Measurements from ENCODE around the gene PRRT1B. TPM values are rescaled to one million over a fixed set of nuclear protein-coding genes. Genes with fewer than 3 reads are reported as not detected.

Gene PRRT1B
- total and polyA plus RNA-seq, 2 experiments from 2014 or later = not detected

DNA sequence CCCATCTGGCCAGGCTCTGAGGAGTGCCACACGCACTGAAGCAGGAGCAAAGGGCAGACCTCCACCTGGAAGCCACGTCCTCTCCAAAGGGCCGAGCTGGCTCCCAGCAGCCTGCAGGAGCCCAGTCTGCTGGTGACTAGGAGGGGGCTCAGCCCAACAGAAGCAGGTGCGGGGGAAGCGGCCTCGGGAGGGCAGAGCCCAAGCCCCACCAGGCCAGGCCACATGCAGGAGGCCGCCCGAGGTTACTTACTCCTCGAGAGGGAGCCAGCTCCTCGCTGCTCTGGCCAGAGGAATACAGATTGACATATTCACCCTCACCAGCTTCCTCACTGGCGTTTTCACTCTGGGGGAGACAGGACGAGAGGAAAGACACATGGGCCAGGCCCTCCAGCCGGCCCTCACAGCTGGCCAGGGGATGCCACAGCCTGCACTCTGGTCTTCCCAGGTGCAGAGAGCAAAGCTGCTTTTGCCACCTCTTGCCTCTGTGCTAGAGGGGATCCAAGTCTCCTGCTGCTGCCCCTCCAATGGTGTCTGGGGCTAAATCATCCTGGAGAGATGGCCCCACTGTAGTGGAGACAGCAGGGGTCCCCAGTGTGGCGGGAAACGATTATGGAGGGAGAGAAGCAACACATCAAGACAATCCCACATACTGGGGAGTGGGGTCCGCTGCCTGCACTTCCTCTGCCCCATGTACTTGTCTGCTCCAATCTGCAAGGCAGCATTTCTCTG lies 58.6 kb downstream of the PRRT1B start:
- TF ChIP-seq EZH2phosphoT487 (IDR thresholded peaks at IDR 0.05; ENCODE audit: insufficient read depth, low read depth) = no peak
- no peak for TF ChIP-seq EZH2 (IDR thresholded peaks at IDR 0.05; ENCODE audit: insufficient read depth, poor library complexity, severe bottlenecking)
- H2AFZ ChIP-seq = no peak overlapping the region
- H3K79me2 ChIP-seq (ENCODE audit: insufficient read depth) = no peaks in the 10 kb centered on the region
- no peak for DNase-seq
- no peak overlapping the region for H3K9ac ChIP-seq
- H3K27ac ChIP-seq = no peak overlapping the region
- no peaks in the 10 kb centered on the region for H3K9me3 ChIP-seq (ENCODE audit: low read depth)
- no peak overlapping the region for H3K4me2 ChIP-seq (ENCODE audit: unreplicated experiment)
- 91 to 94% methylated on average over 11 to 16 of the region's 16 CpGs for WGBS, 2 experiments (ENCODE audit: low coverage in 1 of 2, low lambda C conversion rate in 2 of 2, missing lambda C conversion rate in 2 of 2)
- no peaks in the 10 kb centered on the region for H3K9me2 ChIP-seq (ENCODE audit: insufficient read depth)
- peaks cover 10% of the 10 kb centered on the region for H3K4me1 ChIP-seq (ENCODE audit: insufficient read depth)
- H3K4me3 ChIP-seq = no peak overlapping the region
- no peaks in the 10 kb centered on the region for H3K27me3 ChIP-seq (replicated peaks; ENCODE audit: insufficient read depth)
- in situ Hi-C loops (cut with MboI) = loop anchor here (25.0 kb wide), 1 partner anchor 658 kb away; no protein-coding TSS in a partner anchor
- no peaks in the 10 kb centered on the region for H3K36me3 ChIP-seq (ENCODE audit: low read depth)
- H4K20me1 ChIP-seq (ENCODE audit: insufficient read depth) = no peaks in the 10 kb centered on the region
- H3F3A ChIP-seq (ENCODE audit: insufficient read depth) = peaks cover 11% of the 10 kb centered on the region

DNA sequence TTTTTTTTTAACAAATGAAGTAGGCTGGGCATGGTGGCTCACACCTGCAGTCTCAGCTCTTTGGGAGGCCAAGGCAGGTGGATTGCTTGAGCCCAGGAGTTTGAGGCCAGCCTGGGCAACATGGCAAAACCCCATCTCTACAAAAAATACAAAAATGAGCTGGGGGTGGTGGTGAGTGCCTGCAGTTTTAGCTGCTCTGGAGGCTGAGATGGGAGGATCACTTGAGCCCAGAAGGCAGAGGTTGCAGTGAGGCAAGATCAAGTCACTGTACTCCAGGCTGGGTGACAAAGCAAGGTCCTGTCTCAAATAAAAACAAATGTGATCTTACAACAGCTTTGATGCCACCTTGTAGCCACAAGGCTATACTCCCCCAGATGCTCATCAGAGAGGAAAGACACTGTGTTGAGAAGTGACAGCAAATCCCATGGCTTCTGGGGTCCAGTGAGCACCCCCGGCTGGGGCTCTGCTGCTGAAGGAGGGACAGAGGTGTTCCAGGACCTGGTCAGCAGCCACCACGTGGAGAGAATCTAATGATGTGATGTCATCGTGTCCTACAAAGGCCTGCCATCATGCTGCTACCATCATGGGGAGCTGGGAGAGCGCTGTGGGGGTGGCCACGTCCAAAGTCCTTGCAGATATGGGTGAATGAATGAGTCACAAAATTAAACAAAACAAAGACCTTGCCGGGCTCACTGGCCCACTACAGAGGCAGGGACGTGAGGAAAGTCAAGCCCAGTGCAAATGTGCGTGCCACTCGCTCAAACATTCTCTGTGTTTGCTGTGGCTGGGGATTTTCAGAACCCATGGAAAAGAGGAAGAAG lies 60.7 kb downstream of the PRRT1B start:
- Histone ChIP-seq H2AFZ (no peak overlapping the region), H3K4me3 (no peak overlapping the region), H3F3A (ENCODE audit: insufficient read depth) (peaks cover 31% of the 10 kb centered on the region), H4K20me1 (ENCODE audit: insufficient read depth) (no peaks in the 10 kb centered on the region), H3K27ac (no peak overlapping the region), H3K9me3 (ENCODE audit: low read depth) (no peaks in the 10 kb centered on the region), H3K9me2 (ENCODE audit: insufficient read depth) (no peaks in the 10 kb centered on the region), H3K9ac (no peak overlapping the region), H3K4me2 (ENCODE audit: unreplicated experiment) (no peak overlapping the region), H3K79me2 (ENCODE audit: insufficient read depth) (no peaks in the 10 kb centered on the region), H3K27me3 (replicated peaks; ENCODE audit: insufficient read depth) (no peaks in the 10 kb centered on the region), H3K36me3 (ENCODE audit: low read depth) (no peaks in the 10 kb centered on the region), H3K4me1 (ENCODE audit: insufficient read depth) (peaks cover 30% of the 10 kb centered on the region)
- no peak for DNase-seq
- whole genome bisulfite sequencing, 2 experiments (ENCODE audit: low coverage in 1 of 2, low lambda C conversion rate in 2 of 2, missing lambda C conversion rate in 2 of 2) = 94 to 95% methylated on average over 9 of the region's 9 CpGs
- in situ Hi-C loops (cut with MboI) = loop anchor here (25.0 kb wide), 1 partner anchor 656 kb away; no protein-coding TSS in a partner anchor
- TF ChIP-seq EZH2phosphoT487 (IDR thresholded peaks at IDR 0.05; ENCODE audit: insufficient read depth, low read depth) = no peak

DNA sequence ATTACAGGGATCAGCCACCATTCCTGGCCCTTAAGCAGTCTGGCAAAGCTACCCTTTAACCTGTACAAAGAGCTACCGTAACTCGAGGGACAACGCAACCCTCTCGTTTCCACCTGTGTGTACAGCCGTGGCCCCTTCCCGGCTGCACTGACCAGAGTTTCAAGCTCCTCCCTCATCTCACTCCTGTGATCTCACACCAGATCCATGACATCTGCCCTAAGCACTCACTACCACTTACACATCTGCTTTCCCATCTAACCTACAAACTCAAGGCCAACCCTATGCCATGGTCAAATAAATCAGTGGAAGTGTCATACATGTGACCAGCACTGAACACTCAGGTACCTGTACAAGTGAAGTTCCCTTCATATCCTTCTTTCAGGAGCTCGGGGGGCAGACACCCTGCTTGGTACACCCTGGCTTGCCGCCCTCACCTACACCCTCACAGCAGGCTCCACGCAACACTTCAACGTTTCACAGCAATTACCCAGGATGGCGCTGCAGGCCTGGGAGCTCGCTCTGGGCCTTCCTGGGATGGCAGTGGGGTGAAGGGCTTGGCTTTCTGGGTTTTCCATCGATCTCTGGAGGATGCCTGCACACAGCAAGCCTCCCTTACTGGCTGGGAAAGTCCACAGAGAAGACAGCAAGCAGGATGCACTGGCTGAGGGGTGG lies 61.7 kb downstream of the PRRT1B start:
- peaks cover 41% of the 10 kb centered on the region for H3F3A ChIP-seq (ENCODE audit: insufficient read depth)
- no peak for TF ChIP-seq EZH2phosphoT487 (IDR thresholded peaks at IDR 0.05; ENCODE audit: insufficient read depth, low read depth)
- no peak for TF ChIP-seq EZH2 (IDR thresholded peaks at IDR 0.05; ENCODE audit: insufficient read depth, poor library complexity, severe bottlenecking)
- H3K4me1 ChIP-seq (ENCODE audit: insufficient read depth) = peaks cover 30% of the 10 kb centered on the region
- H3K9me2 ChIP-seq (ENCODE audit: insufficient read depth) = no peaks in the 10 kb centered on the region
- no peak overlapping the region for H3K4me3 ChIP-seq
- no peak overlapping the region for H3K27ac ChIP-seq
- H3K9me3 ChIP-seq (ENCODE audit: low read depth) = no peaks in the 10 kb centered on the region
- no peak for DNase-seq
- in situ Hi-C loops (cut with MboI) = loop anchor here (25.0 kb wide), 1 partner anchor 655 kb away; no protein-coding TSS in a partner anchor
- H3K27me3 ChIP-seq (replicated peaks; ENCODE audit: insufficient read depth) = no peaks in the 10 kb centered on the region
- no peaks in the 10 kb centered on the region for H4K20me1 ChIP-seq (ENCODE audit: insufficient read depth)
- H3K36me3 ChIP-seq (ENCODE audit: low read depth) = no peaks in the 10 kb centered on the region
- no peak overlapping the region for H3K9ac ChIP-seq
- 87 to 92% methylated on average over 13 of the region's 13 CpGs for WGBS, 2 experiments (ENCODE audit: low coverage in 1 of 2, low lambda C conversion rate in 2 of 2, missing lambda C conversion rate in 2 of 2)
- no peaks in the 10 kb centered on the region for H3K79me2 ChIP-seq (ENCODE audit: insufficient read depth)
- H3K4me2 ChIP-seq (ENCODE audit: unreplicated experiment) = no peak overlapping the region
- H2AFZ ChIP-seq = no peak overlapping the region

DNA sequence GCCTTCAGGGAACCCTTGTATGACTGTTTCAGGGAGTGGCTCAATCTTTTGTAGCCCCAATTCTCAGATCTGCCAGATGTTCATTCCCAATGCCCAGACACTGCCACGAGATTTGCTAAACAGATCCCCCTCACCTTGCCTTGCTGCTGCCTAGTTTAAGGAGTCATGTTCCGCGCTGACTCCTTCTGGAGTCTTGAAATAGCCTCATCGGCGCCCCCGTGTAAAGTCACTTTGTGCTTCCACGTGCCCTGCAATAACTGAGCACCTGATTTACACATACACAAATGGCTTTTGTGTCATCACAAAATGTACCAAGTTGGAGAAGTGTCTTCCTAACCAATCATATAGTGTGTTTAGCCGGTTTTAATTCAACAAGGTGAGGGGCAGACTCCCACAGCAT lies 62.3 kb downstream of the PRRT1B start:
- in situ Hi-C loops (cut with MboI) = loop anchor here (25.0 kb wide), 1 partner anchor 655 kb away; no protein-coding TSS in a partner anchor
- Histone ChIP-seq H3K9ac (no peak overlapping the region), H3F3A (ENCODE audit: insufficient read depth) (peaks cover 44% of the 10 kb centered on the region)

More for the DNA sequence above, 62.3 kb downstream of the PRRT1B start:
- Histone ChIP-seq H3K27ac (no peak overlapping the region), H3K79me2 (ENCODE audit: insufficient read depth) (no peaks in the 10 kb centered on the region), H3K4me3 (no peak overlapping the region), H3K9me2 (ENCODE audit: insufficient read depth) (no peaks in the 10 kb centered on the region), H3K4me1 (ENCODE audit: insufficient read depth) (peaks cover 30% of the 10 kb centered on the region), H4K20me1 (ENCODE audit: insufficient read depth) (no peaks in the 10 kb centered on the region), H2AFZ (no peak overlapping the region), H3K4me2 (ENCODE audit: unreplicated experiment) (no peak overlapping the region), H3K9me3 (ENCODE audit: low read depth) (no peaks in the 10 kb centered on the region), H3K36me3 (ENCODE audit: low read depth) (no peaks in the 10 kb centered on the region), H3K27me3 (replicated peaks; ENCODE audit: insufficient read depth) (no peaks in the 10 kb centered on the region)
- no peak for DNase-seq
- TF ChIP-seq EZH2phosphoT487 (IDR thresholded peaks at IDR 0.05; ENCODE audit: insufficient read depth, low read depth) (no peak), EZH2 (IDR thresholded peaks at IDR 0.05; ENCODE audit: insufficient read depth, poor library complexity, severe bottlenecking) (no peak)
- 84 to 88% methylated on average over 8 of the region's 8 CpGs for WGBS, 2 experiments (ENCODE audit: low coverage in 1 of 2, low lambda C conversion rate in 2 of 2, missing lambda C conversion rate in 2 of 2)
